ENCODE measurements around the gene LAMA2.
"Not testable (repeated sequence)": the region's sequence is repeated elsewhere in the genome, so short reads cannot be mapped to it uniquely, and the experiment has no call there.

Gene LAMA2

DNA sequence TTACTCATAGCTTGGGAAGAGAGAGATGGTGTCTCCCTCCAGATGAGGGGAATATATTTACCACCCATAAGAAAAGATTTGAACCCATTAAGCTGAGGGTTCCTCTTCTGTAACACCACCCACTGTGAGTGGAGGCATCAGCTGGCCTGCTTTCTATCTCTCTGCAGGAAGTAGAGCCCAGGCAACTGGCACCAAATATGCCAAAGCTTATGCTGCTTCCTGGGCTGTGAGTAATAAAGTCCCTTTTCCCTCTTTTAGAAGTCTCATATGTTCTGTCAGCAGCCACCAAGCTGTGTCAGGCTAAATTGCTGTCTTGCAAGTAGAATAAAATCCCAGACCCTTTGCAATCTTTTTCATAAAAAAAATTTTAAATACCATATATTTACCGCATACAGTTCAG, 241.4 kb downstream of the LAMA2 start:
- no peak for DNase-seq

- no peak for DNase-seq
These were observed 247.2 kb downstream of the LAMA2 start for GRCh38 chr6:129130106-129130505.

GRCh38 chr6:129130959-129131681, 248.2 kb downstream of the LAMA2 start:
- DNase-seq, result no peak

DNA sequence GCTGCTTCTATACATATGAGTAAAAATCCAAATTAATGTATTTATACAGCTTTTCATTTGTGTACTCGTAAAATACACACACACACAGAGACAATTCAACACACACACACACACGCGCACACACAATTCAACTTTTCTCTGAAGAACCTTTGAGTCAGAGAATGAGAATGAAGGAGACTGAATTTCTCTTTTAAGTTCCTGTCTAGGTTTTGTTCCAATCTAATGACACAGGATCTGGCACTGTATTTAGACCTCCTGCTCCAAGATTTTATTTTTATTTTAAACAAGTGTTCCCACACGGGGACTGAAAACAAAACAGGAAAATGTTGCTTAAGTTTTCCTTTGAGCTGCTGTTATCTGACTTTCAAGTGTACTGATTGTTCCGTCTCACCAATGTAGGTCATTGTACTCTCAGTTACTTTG, 250.8 kb downstream of the LAMA2 start:
- DNase-seq, result no peak

GRCh38 chr6:129134535-129134934, 251.6 kb downstream of the LAMA2 start:
- no peak for DNase-seq

GRCh38 chr6:129135451-129135850, 252.5 kb downstream of the LAMA2 start:
- DNase-seq, result no peak

DNA sequence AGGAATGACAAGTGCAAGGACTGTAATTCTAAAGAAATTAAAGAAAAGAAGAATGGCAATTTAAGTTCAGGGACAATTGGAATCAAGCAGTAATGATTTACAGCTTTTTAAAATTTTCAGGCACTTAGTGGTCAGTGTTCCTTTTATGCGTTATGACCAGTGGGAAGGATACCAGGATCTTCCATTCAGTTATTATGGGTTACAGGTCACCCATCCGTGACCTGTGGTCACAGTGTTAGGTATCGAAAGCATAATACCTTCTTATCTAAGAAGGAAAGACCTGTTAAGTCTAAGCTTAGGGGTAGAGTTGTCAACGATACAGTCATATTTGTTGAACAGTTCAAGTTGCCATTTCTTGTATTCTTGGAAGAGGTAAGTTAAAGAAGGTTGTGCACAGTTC, 253.8 kb downstream of the LAMA2 start:
- no peak for DNase-seq

DNA sequence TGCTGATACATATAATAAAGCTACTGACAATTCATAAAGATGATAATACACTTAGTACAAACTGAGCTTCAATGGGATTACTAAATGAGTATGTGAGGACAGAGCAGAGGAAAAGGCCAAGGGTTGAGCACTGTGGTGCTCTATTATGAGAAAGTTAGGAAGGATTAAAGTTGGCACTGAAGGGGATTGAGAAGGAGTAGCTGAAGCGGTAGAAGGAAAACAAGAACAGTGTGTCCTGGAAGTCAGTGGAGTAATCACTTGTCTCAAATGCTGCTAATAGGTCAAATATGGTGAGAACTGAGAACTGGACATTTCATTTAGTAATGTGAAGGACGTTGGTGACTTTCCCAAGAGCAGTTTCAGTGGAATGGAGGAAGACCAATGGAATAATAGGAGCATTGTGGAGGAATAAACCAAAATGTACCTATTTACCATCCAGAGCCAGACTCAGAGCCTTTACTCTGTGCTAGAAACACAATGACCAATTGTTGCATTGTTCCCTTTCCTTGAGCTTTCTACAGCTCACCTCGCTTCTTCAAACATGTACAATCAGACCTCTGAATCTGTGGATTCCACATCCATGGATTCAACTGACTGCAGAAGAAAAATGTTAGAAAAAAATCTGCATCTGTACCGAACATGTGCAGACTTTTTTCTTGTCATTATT, 255.9 kb downstream of the LAMA2 start:
- DNase-seq, result no peak

DNA sequence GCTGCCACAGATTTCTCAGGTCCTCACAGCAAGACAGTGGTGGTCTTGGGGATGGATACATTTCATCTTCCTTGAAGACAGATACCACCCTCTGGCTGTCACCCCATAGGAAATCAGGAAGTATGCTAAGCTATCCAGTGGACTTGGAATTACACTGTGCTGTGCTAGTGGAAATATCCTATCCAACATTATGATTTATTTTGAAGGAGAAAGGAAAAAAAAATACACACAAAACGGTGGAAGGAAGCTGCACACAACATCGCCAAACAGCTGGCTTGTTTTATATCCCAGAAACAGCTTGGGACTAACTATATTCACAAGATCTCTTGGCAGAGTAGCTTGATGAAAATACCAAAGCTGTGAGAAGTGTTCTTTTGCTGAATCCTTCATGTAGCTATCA, 257.6 kb downstream of the LAMA2 start:
- no peak for DNase-seq

- no peak for DNase-seq
These were observed 258.6 kb downstream of the LAMA2 start for GRCh38 chr6:129141499-129141898.

- DNase-seq, result no peak
These were observed 264.0 kb downstream of the LAMA2 start for GRCh38 chr6:129146902-129147301.

DNA sequence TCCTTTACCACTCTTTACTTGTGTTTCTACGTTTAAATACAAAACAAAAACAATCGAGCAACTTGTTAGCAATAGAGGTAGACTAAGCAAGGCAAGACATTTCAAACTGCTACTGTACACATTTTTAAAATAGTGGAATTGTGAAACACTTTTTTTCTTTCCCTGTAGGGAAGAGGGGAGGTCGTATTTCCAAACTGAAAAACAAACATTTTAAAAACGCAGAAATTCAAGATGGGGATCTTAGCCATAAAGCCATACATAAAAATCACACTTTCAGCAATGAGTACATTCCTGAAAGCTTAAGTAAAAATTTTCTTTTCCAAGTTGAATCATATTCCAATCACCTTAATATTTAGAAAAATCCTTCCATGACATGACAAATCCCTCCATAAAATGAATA, 267.6 kb downstream of the LAMA2 start:
- DNase-seq, result no peak

GRCh38 chr6:129153257-129153656, 270.3 kb downstream of the LAMA2 start:
- no peak for DNase-seq

- not testable (repeated sequence) for DNase-seq
These were observed 276.3 kb downstream of the LAMA2 start for GRCh38 chr6:129159242-129159641.

- no peak for DNase-seq
These were observed 279.7 kb downstream of the LAMA2 start for GRCh38 chr6:129162605-129163004.

DNA sequence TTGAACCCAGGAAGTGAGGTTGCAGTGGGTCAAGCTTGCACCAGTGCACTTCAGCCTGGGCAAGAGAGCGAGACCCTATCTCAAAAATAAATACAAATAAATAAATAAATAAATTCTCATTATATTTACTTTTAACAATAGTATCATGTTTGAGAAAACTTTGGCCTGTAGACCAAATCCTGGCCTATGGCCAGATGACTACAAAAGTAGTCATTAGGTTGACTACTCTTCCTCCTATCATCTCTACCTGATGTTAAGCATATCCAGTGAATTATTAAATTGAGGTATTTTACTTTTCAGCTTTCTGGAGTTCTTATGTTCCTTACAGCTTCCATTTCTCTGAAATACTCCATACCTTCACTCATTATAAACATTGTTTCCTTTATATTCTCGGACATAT, 280.6 kb downstream of the LAMA2 start:
- DNase-seq, result no peak

GRCh38 chr6:129164032-129164431, 281.1 kb downstream of the LAMA2 start:
- no peak for DNase-seq

DNA sequence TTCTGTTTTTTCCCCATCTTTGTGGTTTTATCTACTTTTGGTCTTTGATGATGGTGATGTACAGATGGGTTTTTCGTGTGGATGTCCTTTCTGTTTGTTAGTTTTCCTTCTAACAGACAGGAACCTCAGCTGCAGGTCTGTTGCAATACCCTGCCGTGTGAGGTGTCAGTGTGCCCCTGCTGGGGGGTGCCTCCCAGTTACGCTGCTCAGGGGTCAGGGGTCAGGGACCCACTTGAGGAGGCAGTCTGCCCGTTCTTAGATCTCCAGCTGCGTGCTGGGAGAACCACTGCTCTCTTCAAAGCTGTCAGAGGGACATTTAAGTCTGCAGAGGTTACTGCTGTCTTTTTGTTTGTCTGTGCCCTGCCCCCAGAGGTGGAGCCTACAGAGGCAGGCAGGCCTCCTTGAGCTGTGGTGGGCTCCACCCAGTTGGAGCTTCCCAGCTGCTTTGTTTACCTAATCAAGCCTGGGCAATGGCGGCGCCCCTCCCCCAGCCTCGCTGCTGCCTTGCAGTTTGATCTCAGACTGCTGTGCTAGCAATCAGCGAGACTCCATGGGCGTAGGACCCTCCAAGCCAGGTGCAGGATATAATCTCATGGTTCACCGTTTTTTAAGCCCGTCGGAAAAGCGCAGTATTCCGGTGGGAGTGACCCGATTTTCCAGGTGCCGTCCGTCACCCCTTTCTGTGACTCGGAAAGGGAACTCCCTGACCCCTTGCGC, 289.5 kb downstream of the LAMA2 start:
- not testable (repeated sequence) for DNase-seq

GRCh38 chr6:129175066-129175465, 292.1 kb downstream of the LAMA2 start:
- no peak for DNase-seq

DNA sequence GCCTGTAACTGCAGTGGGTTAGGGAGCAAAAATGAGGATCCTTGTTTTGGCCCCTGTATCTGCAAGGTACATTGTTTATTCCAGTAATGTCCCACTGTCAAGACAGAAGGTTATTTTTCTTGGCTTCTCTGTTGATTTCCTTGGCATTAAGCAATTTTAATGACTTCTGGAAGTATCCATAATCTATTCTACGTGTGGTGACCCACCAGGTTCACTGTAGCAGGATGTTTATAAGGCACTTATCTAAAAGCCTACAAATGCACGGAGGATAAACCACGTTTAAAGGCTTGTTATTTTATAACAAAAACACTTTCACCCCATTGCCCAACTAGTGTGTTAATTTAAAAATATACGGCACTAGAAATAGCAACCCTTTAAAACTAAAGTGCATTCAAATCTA, 294.9 kb downstream of the LAMA2 start:
- no peak for DNase-seq

DNA sequence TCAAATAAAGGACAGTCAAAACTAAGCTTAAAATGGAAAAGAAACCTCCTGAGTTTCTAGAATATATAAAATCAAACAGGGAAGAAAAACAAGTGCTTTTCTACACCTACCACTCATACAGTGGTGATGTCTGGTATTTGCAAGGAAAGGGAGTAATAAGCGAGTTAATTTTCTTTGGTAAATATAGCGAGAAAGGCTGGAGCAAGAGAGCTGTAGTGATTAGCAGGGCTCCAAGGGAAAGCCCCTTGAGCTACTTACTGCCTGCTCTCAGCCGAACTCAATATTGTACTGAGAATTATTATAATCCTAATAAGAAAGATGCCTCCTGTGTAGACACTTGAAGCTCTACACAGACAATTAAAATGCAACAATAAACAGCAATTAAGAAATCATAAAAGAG, 296.3 kb downstream of the LAMA2 start:
- DNase-seq, result no peak

GRCh38 chr6:129181001-129181400, 298.1 kb downstream of the LAMA2 start:
- no peak for DNase-seq

GRCh38 chr6:129183187-129183591, 300.3 kb downstream of the LAMA2 start:
- DNase-seq, result no peak

- DNase-seq, result no peak
These were observed 300.9 kb downstream of the LAMA2 start for GRCh38 chr6:129183681-129184301.
